Ascending aorta (tissue), 2 donors: Measurements from ENCODE around the gene GRWD1. TPM values are rescaled to one million over a fixed set of nuclear protein-coding genes. Genes with fewer than 3 reads are reported as not detected.
A peak's percentile ranks its signal among the peaks of the same experiment; 100 is the strongest.

ENCODE experiments used
- DNase-seq, 2 donors: peaks; one replicate each; pipeline ENCODE4 v3.0.0-alpha.2; 2019; ENCODE audit warnings: low spot score in 2 of 2
- H3K27ac ChIP-seq, 2 donors: fragments of 200-600 bp; sonication (generic); one replicate each; pipeline ENCODE4 v1.5.1; 2016 to 2017; ENCODE audit warnings: mild to moderate bottlenecking in 1 of 2
- H3K27me3 ChIP-seq: fragments of 200-600 bp; sonication (generic); one replicate; pipeline ENCODE4 v1.5.1; 2017
- H3K36me3 ChIP-seq, 2 donors: fragments of 200-600 bp; sonication (generic); one replicate each; pipeline ENCODE4 v1.5.1; 2016
- H3K4me1 ChIP-seq, 2 donors: fragments of 200-600 bp; sonication (generic); one replicate each; pipeline ENCODE4 v1.5.1; 2016 to 2017; ENCODE audit warnings: mild to moderate bottlenecking in 1 of 2
- H3K4me3 ChIP-seq, 2 donors: fragments of 200-600 bp; sonication (generic); one replicate each; pipeline ENCODE4 v1.5.1; 2016 to 2017; ENCODE audit warnings: mild to moderate bottlenecking in 1 of 2
- H3K9me3 ChIP-seq, 2 donors: fragments of 200-600 bp; sonication (generic); one replicate each; pipeline ENCODE4 v1.5.1; 2016
- CTCF ChIP-seq, 3 experiments: fragments of 200-600 bp in 2 of 3; fragments of 450-650 bp in 1 of 3; sonication (generic) in 2 of 3; IDR thresholded peaks; one replicate each; pipeline ENCODE4 v1.5.1; 2016 to 2019; ENCODE audit warnings: antibody characterized with exemption in 3 of 3, mild to moderate bottlenecking in 1 of 3, moderate library complexity in 1 of 3
- intact Hi-C: fragments of 100-400 bp; cut with DNase I; formaldehyde crosslinking; loops from one replicate; pipeline ENCODE4 v1.15.1; 2023
- total RNA-seq: library from RNA; depleted of rRNA; stranded (reverse); fragments of >200 nt; gene quantifications from one replicate; pipeline ENCODE4 v1.1.0, GENCODE V29; 2016

The GRWD1 gene
- total RNA-seq, 1 donor from 2014 or later, result 16.0 TPM

- Histone ChIP-seq H3K9me3 (no peaks in the 10 kb centered on the region), H3K36me3 (peaks cover 0 to 3% of the 10 kb centered on the region in 2 donors), H3K4me1 (no peaks in the 10 kb centered on the region), H3K27ac (no peak overlapping the region), H3K27me3 (no peaks in the 10 kb centered on the region), H3K4me3 (no peak overlapping the region)
- DNase-seq, result no peak
- intact Hi-C loops, result no loop called here
- TF ChIP-seq CTCF (IDR thresholded peaks at IDR 0.05), result no peak
Measured at GRCh38 chr19:48461651-48461981, 15.8 kb downstream of the GRWD1 start.

GRCh38 chr19:48461982-48462655 lies 16.3 kb downstream of the GRWD1 start:
- Histone ChIP-seq H3K27ac (no peak overlapping the region), H3K4me3 (no peak overlapping the region), H3K9me3 (no peaks in the 10 kb centered on the region), H3K4me1 (no peaks in the 10 kb centered on the region), H3K27me3 (no peaks in the 10 kb centered on the region), H3K36me3 (peaks cover 0 to 2% of the 10 kb centered on the region in 2 donors)
- intact Hi-C loops, result no loop called here
- no peak for TF ChIP-seq CTCF (IDR thresholded peaks at IDR 0.05)
- no peak for DNase-seq

GRCh38 chr19:48465215-48465614 lies 19.4 kb downstream of the GRWD1 start:
- Histone ChIP-seq H3K36me3 (peaks cover 0 to under 1% of the 10 kb centered on the region in 2 donors), H3K27ac (no peak overlapping the region), H3K4me3 (no peak overlapping the region), H3K27me3 (no peaks in the 10 kb centered on the region), H3K9me3 (no peaks in the 10 kb centered on the region), H3K4me1 (peaks cover 5% of the 10 kb centered on the region in 2 donors)
- intact Hi-C loops, result no loop called here
- no peak for TF ChIP-seq CTCF (IDR thresholded peaks at IDR 0.05)
- DNase-seq, result no peak

GRCh38 chr19:48466561-48467325 lies 21.0 kb downstream of the GRWD1 start:
- Histone ChIP-seq H3K36me3 (peaks cover 14 to 16% of the 10 kb centered on the region in 2 donors), H3K4me1 (peaks cover 9 to 13% of the 10 kb centered on the region in 2 donors), H3K27ac (no peak overlapping the region), H3K4me3 (no peak overlapping the region), H3K9me3 (no peaks in the 10 kb centered on the region), H3K27me3 (no peaks in the 10 kb centered on the region)
- DNase-seq, result no peak
- intact Hi-C loops, result no loop called here
- TF ChIP-seq CTCF (IDR thresholded peaks at IDR 0.05), result no peak

- H3K27ac ChIP-seq, result peak overlapping the region; percentile 97 to 99
- H3K4me3 ChIP-seq, result peak overlapping the region; percentile 90 to 91
- no peaks in the 10 kb centered on the region for H3K27me3 ChIP-seq
- H3K9me3 ChIP-seq, result no peaks in the 10 kb centered on the region
- TF ChIP-seq CTCF (IDR thresholded peaks at IDR 0.05), result no peak
- peaks cover 35 to 36% of the 10 kb centered on the region in 2 donors for H3K36me3 ChIP-seq
- H3K4me1 ChIP-seq, result peaks cover 11 to 13% of the 10 kb centered on the region in 2 donors
- intact Hi-C loops, result loop anchor here (1.0 to 2.0 kb wide), 8 partner anchors 11 to 168 kb away; partner anchors contain the start of genes DBP, GRWD1, RPL18 and SPHK2
- DNase-seq, result peak; percentile 100
Measured at GRCh38 chr19:48468772-48469288, 23.0 kb downstream of the GRWD1 start.
